Nucleus accumbens (tissue), 56 donors: ENCODE measurements around the gene ZACN.

Experiments
- DNase-seq, 56 donors: peaks; one replicate each; lab custom pipeline; 2025; lab: John Stamatoyannopoulos, UW

ZACN gene

DNA sequence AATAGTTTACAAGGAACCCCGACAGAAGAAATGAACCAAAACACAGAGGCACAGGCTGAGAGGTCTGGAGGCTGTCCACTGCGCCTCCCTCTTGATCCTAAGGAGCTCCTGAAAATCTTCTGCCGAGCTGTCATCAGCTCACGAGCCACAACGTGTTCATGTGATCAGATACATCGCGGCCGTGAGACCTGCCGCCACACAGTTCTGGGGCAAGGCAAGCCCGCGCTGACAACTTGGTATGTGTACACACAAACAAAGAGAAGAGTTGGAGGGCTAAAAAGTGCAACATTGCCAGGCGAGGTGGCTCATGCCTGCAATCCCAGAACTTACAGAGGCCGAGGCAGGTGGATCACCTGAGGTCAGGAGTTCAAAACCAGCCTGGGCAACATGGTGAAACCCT is 17.0 kb downstream of the ZACN start:
- DNase-seq = no peak

DNA sequence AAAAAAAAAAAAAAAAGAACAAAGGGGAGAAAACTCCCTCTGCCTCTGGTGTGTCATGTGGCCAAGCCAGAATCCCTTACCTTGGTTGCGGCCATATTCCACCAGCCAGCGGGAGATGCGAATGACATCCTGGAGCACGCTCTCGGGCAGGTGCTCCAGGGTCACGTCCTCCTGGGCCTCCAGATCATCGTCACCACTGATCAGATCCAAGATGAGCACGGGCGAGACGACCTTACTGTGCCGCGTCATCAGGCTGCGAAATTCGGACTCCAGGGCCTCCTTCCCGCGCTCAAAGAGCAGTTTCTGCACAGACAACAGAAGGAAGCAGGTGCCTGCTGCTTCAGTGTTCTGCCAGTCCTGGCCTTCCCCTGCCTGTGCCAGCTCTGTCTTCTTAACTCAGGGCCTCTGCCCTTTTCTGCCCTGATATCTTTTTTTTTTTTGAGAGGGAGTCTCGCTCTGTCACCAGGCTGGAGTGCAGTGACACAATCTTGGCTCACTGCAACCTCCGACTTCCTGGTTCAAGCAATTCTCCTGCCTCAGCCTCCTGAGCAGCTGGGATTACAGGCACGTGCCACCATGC is 18.8 kb downstream of the ZACN start:
- no peak for DNase-seq

DNA sequence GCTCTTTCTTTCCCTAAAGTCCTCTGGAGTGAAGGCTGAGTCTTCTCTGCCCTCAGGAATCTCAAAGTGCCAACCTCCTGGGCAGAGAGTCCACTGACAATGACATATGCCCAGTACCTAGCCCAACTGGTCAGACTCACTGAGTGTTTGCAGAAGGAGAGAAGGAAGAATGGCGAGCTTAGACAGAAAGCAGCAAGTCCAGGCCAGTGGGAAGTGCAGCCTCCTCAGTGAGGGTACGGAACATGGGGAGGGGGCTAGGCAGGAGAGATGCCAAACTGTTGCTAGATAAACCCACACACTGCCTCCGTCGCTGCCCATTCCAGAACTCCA is 23.9 kb downstream of the ZACN start:
- DNase-seq = no peak

DNA sequence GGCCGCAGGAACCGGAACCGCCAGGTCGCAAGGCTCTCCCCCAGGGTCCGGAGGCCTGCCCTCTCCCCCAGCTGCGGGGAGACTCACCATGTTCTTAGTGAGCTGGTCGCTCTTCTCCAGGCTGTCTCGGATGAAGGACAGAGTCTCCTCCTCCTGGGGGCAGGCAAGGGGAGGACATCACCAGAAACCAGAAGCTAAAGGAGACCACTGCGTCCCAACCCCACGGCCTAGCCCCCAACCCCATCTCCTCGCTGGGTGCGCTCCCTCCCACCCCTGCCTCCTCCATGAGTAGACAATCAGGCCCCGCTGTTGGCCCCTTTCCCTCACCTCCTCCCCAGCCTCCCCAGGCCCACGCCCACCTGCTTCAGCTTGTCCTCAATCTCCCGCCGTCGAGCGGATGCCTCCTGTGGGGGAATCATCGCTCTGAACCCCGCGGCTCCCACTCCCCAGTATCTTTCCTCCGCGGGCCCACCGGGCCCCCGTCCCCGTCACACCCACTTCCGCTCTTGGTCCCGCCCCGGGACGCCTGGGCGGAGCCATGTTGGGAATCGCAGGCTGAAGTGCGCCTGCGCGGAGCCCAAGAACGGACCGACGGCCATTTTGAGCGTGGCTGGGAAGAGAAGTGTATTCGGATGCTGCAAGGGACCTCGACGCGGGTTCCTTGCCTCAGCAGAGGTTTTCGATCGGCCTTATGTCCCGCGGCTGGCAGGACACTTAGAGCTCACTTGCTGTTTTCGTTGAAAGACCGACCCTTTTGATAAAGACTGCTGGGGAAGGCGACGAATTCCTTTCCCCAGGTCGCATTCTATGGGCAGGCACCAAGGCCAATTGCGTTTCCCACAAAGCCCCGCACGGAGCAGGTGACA is 24.5 kb downstream of the ZACN start, which contains the start of gene EXOC7:
Gene EXOC7, minus strand, starts transcription at position 514 of the 866 bp plus-strand sequence. Its CDS starts 95 bp downstream, at position 419.
- peak in 55 of 56 donors; percentile 26 to 95 (median 88) for DNase-seq

DNA sequence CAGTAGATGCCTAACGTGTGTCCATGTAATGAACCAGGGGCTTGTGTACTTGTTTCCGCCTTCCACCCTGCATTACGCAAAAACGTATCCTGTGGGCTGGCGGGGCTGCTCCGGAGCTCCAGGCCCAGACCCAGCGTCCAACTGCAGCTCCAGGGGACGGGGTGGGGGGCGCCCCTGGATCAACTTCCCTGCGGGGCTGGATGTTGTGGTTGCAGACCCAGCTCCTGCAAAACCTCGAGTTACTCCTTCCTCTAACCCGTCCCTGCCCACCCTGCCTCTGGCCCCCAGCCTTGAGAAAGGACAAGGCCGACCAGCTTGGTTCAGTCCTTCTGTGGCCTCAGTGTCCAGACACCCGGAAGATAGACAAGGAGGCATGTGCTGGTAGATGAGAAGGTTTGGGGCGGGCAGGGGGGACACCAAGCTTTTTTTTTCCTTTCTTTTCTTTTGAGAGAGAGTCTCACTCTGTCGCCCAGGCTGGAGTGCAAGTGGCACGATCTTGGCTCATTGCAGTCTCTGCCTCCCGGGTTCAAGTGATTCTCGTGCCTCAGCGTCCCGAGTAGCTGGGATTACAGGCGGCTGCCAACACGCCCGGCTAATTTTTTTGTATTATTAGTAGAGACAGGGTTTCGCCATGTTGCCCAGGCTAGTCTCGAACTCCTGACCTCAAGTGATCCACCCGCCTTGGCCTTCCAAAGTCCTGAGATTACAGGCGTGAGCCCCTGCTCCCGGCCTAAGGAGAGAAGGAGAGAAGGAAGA is 25.3 kb downstream of the ZACN start:
- DNase-seq = no peak

DNA sequence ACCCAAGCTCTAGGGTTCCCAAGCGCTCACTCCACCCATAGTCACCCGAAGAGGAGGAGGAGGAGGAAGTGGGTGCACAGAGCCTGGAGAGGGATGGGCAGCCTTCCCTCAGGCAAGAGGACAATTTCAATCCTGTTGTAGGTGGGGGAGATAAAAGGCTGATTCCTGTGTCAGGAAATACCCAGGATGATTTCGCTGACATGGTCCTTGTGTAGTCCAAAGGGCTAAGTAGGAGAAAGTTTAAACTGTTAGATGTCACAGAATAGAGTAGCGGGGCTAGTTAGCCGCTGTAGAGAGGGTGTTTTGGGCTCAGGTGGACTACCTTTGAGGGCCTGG is 25.9 kb downstream of the ZACN start:
- no peak for DNase-seq

DNA sequence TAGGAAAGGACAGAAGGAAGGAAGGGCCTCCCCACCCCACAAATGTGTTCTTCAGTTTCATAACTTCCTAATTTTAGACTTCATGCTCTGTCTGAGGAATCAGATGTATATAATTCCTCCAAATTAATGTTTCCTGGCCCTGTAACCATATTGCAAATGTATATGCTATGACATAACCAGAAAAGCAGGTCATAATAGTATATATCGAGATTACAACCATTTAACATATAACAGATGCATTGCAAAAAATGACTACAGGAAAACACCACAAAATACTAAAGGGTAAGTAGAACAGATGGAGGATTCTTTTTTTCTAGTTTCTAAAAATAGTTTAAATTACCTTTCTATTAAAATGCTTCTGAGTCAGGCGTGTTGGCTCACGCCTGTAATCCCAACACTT is 27.7 kb downstream of the ZACN start:
- DNase-seq = no peak

DNA sequence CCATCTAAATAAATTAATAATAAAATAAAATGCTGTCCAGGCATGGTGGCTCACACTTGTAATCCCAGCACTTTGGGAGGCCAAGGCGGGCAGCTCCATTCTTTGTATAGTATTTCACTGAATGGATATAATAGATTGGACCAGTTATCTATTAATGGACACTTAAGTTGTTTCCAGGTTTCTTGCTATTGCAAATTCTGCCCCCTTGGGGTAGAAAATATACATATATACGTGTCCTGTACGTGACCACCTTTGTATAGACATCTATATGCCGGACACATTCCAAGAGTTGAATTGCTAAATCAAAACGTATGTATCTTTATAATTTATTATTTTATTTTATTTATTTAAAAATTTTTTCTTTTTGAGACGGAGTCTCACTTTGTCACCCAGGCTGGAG is 28.5 kb downstream of the ZACN start:
- no peak for DNase-seq

- DNase-seq = no peak
Measured at GRCh38 chr17:76111956-76112355, 33.0 kb downstream of the ZACN start.

- DNase-seq = no peak
Measured at GRCh38 chr17:76115138-76115754, 36.3 kb downstream of the ZACN start.

DNA sequence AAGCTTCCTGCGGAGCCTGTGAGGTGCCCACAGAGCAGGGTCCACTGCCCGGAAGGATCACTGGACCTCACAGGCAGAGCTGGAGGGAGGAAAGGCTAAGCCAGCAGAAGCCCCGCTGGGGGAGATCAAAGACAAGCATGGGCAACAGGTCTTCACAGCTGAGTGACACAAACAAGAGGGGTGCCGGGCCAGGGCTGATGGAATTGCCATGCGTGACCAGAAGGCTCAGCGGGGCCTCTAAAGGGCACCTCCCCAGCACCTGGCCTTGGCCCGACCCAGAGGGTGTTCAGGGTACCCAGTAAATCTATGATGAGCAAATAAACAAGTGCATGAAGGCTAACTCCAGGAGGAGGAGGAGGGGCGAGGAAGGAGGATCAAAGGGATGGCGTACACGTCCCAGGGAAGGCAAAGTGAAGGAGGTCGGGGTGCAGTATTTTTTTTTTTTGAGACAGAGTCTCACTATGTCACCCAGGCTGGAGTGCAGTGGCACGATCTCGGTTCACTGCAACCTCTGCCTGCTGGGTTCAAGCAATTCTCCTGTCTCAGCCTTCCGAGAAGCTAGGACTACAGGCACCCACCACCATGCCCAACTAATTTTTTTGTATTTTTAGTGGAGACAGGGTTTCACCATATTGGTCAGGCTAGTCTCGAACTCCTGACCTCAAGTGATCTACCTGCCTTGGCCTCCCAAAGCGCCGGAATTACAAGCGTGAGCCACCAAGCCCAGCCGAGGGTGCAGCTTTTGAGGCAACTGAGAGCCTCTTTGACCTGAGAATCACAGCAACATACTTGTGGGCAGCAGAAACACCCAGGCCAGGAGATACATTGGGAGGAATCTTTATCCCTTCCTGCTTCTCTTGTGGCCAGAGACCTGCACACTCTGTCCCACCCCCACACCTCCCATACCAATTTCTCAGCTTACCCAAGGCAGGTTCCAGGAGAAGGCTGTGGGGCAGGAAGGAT is 40.7 kb downstream of the ZACN start:
- no peak for DNase-seq

- DNase-seq = no peak
Measured at GRCh38 chr17:76120658-76121008, 41.7 kb downstream of the ZACN start.

GRCh38 chr17:76121932-76122430 is 43.0 kb downstream of the ZACN start:
- DNase-seq = peak in 2 of 56 donors; percentile 21 to 53

DNA sequence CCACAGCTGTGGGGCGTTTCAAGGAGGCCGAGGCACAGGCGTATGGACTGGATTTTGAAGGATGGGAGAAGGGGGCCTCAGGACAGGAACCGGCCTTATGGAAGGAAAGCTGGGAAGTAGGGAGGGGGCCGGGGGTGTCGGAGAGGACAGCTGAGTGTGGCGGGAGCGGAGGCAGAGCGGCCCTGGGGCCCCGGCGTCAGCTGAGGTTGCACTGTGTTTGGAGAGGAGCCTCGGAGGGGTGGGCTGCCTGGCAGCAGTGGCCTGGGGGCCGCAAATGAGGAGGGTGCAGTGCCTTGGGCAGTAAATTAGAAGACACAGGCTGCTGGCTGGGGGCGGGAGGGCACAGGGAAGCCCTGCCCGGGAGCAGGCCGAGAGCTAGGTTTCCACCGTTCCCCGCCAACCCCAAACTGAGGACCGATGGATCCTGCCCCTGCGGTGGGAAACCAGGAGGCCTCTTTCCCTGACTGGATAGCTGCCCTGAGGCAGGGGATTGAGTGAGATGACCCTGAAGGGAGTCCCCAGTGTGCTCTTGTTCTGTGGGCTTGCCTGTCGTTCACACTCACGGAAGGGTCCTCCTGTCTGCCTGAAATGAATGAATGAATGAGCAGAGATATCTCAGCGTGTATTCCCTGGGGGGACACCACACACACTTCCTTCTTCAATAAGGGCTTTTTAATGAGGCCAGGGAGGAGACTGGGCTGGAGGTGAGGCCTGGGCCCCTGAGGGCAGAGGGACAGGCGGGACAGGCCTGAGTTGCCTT is 43.6 kb downstream of the ZACN start:
- DNase-seq = no peak

- no peak for DNase-seq
Measured at GRCh38 chr17:76123191-76123499, 44.2 kb downstream of the ZACN start.

DNA sequence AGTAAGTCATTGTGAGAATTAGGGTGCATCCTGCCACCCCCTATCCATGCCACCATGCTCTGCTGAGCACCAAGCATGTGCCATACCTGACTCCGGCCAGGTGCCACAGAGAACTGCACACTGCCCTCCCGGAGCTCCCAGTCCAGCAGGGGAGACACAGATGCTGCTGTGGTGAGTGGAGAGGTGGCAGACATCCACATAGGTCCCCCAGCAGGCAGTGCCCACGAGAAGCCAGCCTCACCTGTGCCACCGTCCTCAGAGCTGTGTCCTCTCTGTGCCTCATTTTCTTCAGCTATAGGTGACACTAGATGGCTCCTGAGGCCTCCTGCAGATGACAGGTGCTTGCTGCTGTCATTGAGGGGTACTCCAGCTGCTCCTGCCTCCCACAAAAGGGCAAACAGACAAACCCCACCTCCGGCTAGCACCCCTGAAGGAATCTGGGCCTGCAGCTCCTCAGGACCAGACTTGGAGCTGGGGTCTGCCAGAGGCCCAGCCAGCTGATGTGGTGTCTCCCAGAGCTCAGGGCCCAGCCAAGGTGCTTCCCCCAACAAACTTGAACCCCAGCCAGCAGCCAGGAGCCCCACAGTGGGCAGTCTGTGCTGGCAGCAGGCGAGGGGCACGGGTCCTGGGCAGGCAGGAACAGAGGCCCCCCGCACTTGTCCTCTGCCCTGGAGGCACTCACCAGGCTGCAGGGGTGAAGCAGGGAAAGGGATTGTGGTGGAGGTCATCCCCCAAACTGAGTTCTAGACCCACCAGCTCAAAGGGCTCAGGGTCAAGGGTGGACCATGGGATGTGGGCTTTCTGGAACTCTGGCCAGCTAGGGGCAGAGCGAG is 45.0 kb downstream of the ZACN start:
- DNase-seq = no peak

DNA sequence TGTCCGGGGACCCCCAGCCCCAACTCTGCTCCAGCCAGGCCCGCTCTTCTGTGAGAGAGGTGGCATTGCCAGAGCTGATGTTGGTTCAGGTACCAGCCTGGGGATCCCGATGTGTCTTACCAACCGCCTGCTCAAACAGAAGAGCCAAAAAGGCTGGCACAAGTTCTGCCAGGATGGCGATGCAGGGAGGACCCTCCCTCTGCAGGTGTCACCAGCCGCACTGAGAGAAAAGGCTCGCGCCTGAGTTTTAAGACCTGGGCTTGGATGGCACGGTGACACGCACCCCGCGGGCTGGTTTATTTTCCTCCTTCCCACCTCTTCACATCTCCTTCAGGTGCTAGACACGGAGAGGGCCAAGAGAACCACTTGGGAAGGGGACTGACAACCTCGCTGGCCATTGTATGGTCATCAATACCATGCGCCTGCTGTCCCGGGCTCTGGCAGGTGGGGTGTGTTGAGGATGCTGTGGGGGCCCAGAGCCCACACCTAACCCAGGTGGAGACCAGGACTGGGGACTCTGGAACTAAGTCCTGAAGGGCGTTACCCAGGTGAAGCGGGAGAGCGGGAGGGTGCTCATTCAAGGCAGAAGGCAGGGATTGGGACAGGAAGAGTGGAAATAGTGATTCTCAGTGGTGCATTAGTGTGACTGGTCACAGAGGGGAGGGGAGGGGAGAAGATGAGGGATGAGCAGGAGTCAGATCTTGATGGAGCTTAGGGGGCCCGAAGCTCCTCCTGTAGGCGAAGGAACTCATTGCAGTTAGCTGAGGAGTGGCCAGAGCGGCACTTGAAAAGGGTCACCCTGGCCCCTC is 45.8 kb downstream of the ZACN start:
- no peak for DNase-seq

DNA sequence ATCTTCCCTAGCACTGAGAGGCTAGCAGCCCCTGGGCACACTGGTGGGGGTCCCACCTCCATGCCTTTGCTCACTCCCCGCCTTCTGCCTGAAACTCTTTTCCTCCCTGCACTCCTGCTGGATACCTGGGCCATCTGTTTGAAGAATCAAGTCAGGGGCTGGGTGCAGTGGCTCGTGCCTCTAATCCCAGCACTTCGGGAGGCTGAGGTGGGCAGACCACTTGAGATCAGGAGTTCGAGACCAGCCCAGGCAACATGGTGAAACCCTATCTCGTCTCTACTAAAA is 46.4 kb downstream of the ZACN start:
- DNase-seq = no peak
